Upper lobe of left lung (tissue), 4 donors: ENCODE data around the gene FKBP8.

Experiments
- EP300 ChIP-seq, 4 donors: sonication (generic); formaldehyde crosslinking; IDR thresholded peaks; one replicate each; pipeline ENCODE4 v1.5.1; 2017; ENCODE audit warnings: antibody characterized with exemption in 4 of 4, control low read depth in 2 of 4
- POLR2A ChIP-seq, 4 donors: fragments of 450-650 bp; IDR thresholded peaks; one replicate each; pipeline ENCODE4 v1.5.1; 2016 to 2017; ENCODE audit warnings: antibody characterized with exemption in 4 of 4, mild to moderate bottlenecking in 2 of 4
- POLR2AphosphoS5 ChIP-seq, 2 donors: sonication (generic); formaldehyde crosslinking; IDR thresholded peaks; one replicate each; pipeline ENCODE4 v1.5.1; 2017; ENCODE audit warnings: antibody characterized with exemption in 2 of 2
- TF ChIP-seq, protein P1 (sequence below), 6 experiments: fragments of 450-650 bp in 4 of 6; fragments of 200-600 bp in 2 of 6; sonication (generic) in 2 of 6; IDR thresholded peaks; one replicate each; pipeline ENCODE4 v1.5.1; 2016 to 2019; ENCODE audit warnings: antibody characterized with exemption in 6 of 6

DNA sequence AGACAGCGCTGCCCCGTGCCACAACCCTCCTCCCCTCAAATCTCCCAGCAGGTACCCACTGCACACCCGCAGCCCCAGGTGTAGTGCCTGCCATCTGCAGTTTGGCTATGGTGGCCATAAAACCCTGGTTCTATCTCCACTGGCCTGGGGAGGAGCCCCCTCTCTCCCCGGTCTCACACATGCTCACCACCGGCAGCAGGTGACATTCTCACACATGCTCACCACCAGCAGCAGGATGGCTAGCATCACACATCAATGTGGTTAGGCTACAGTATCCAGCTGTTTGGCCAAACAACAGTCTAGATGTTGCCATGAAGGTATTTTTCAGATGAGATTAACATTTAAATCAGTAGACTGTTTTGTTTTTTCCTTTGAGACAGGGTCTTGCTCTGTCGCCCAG, 52.6 kb downstream of the FKBP8 start:
- TF ChIP-seq, protein P1, sequence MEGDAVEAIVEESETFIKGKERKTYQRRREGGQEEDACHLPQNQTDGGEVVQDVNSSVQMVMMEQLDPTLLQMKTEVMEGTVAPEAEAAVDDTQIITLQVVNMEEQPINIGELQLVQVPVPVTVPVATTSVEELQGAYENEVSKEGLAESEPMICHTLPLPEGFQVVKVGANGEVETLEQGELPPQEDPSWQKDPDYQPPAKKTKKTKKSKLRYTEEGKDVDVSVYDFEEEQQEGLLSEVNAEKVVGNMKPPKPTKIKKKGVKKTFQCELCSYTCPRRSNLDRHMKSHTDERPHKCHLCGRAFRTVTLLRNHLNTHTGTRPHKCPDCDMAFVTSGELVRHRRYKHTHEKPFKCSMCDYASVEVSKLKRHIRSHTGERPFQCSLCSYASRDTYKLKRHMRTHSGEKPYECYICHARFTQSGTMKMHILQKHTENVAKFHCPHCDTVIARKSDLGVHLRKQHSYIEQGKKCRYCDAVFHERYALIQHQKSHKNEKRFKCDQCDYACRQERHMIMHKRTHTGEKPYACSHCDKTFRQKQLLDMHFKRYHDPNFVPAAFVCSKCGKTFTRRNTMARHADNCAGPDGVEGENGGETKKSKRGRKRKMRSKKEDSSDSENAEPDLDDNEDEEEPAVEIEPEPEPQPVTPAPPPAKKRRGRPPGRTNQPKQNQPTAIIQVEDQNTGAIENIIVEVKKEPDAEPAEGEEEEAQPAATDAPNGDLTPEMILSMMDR (IDR thresholded peaks at IDR 0.05) = no peak
- no peak for TF ChIP-seq POLR2AphosphoS5 (IDR thresholded peaks at IDR 0.05)
- TF ChIP-seq EP300 (IDR thresholded peaks at IDR 0.05) = no peak
- no peak for TF ChIP-seq POLR2A (IDR thresholded peaks at IDR 0.05)
